GM21723 (cell line): ENCODE measurements around the gene ELOA2.
"Not testable (repeated sequence)": the region's sequence is repeated elsewhere in the genome, so short reads cannot be mapped to it uniquely, and the experiment has no call there.

ENCODE experiments used
- ATAC-seq: cut with Tn5 transposase; IDR thresholded peaks from one replicate; pipeline ENCODE4 v1.9.1; 2021; ENCODE audit warnings: mild to moderate bottlenecking, moderate library complexity; ENCODE audit not compliant: unreplicated experiment

ELOA2 gene

DNA sequence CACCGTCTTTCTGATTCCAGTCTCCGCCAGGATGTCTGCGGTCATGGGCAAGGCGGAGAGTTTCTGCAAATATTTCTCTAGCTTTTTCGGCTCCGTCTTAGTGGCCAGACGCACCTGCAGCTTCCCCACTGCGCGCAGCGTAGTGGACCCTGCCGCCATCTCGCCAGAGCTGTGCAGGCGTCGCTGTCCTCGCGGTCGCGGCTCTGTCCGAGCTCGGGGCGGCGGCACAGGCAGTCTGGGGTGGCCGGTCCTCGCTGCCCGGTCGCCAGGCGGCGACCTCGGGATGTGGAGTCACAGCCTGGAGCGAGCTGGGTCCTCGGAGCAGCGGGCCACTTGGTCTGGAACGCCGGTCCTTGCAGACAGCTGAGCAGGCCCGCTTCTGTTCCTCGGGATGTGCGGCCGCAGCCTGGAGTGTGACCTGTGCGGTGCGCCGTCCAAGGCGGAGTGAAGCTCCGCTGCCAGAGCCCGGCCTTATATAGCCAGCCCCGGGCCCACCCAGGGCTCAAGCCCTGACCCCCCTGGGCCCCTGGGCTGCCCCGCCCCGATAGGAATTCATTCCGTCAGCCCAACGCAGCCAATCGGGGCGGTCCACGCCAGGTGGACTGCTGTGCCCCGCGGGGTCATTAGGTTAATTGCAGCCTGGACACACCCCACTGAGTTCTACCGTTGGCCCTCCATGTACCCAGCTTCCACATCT, 11.5 kb downstream of the ELOA2 start:
- not testable (repeated sequence) for ATAC-seq

DNA sequence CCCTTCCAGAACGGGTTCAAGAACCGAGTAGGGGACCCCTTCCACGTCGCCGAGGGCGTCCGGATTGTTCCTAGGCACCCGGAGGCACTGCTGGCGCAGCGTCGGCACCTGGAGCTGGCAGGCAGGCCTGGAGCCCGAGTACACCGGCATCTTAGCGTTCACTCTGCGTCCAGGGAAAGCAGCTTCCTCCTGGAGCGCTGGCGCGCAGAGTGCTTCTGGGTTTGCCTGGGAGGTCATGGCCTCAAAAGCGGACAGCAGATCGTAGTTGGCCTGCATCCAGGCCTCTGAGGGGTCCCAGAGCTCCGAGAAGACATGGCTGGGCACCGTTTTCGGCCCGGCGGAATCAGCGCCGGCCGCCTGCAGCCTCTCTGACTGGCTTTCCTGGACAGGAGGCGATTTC, 12.6 kb downstream of the ELOA2 start:
- not testable (repeated sequence) for ATAC-seq

DNA sequence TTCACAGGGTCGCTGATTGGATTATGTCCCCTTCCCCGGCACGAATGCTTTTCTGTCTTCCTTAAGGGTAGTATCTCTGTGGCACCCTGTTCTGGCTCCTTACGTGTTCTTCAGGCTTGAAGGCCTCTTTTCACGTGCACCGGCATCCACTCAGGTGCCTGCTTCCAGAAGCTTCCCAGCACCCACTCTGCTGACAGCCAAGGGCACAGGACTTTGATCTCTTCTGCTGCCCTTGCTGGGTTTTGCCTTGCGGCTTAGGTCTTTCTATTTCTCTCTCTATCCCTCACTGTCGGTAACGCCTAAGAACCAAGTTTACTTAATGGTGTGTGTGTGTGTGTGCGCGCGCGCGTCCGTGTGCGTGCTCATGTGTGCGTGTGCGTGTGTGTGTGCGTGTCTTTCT, 14.7 kb downstream of the ELOA2 start:
- not testable (repeated sequence) for ATAC-seq

- ATAC-seq = not testable (repeated sequence)
These were observed 15.6 kb downstream of the ELOA2 start for GRCh38 chr18:47019870-47020269.
